Activated CD8-positive, alpha-beta memory T cell treated with anti-CD3 and anti-CD28 coated beads, Interleukin-2, amount 50 U/mL, for 1 hour (primary cell): ENCODE data around the gene UCK1.
A peak's percentile ranks its signal among the peaks of the same experiment; 100 is the strongest.
"Not testable (repeated sequence)": the region's sequence is repeated elsewhere in the genome, so short reads cannot be mapped to it uniquely, and the experiment has no call there.

ENCODE experiments used
- DNase-seq: peaks from one replicate; pipeline ENCODE4 v3.0.0-alpha.2; 2020; ENCODE audit errors: extremely low read depth

UCK1 gene

DNA sequence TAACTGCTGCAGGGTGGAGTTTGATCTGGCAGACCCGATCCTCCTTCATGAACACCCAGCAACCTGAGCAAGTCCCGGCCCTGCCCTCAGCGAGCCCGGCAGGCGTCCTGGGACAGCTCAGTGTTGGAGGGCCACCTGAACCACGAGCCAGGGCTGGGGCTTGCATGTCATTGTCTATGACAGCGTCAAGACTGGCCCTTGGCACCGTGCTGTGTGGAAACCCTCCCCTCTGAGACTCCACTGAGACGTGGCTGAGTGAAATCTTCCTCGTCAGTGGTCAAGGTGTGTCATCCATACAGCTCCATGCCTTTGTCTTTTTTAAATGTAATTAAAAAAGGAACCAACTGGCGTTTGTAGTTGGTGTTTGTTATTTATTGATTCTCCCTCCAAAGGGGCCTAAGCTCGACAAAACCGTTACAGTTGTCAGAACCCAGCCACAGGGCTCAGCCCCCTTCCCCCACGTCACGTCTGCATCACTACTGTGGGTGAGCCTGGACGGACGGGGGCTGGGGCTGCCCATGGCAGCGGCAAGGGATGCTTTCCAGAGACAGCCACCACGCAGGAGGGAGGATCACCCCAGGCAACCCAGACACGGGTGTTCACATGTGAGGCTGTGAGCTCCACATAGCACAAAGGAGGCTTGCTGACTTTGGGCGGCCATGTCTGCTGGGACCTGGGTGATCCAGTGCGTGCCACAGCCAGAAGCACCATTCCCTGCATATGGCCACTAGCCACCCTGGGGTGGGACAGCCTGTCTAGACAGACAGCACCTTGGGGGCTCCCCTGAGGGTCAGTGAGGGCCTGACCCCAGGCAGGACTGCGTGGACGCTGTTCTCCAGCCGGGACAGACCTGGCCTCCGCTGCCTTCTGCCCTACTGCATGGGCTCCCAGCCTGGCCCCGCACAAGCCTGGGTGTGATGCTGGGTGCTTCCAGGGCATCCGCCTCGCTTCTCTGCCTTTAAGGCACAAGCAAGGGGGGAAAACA lies 7.3 kb downstream of the UCK1 start:
- no peak for DNase-seq

DNA sequence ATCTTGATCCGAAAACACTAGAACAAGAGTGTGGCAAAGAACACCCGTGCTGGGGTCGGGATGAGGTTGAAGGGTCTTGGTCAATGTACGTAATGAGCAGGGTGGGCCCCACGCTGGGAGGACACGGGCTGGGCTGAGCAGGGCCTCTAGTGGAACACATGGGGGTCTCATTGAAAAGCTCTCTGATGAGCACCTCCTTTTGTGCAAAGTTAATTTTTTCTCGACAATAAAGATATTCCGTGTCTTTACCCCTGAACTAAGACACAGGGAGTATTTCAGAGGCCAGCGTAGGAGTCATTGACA lies 8.0 kb downstream of the UCK1 start:
- DNase-seq = no peak

DNA sequence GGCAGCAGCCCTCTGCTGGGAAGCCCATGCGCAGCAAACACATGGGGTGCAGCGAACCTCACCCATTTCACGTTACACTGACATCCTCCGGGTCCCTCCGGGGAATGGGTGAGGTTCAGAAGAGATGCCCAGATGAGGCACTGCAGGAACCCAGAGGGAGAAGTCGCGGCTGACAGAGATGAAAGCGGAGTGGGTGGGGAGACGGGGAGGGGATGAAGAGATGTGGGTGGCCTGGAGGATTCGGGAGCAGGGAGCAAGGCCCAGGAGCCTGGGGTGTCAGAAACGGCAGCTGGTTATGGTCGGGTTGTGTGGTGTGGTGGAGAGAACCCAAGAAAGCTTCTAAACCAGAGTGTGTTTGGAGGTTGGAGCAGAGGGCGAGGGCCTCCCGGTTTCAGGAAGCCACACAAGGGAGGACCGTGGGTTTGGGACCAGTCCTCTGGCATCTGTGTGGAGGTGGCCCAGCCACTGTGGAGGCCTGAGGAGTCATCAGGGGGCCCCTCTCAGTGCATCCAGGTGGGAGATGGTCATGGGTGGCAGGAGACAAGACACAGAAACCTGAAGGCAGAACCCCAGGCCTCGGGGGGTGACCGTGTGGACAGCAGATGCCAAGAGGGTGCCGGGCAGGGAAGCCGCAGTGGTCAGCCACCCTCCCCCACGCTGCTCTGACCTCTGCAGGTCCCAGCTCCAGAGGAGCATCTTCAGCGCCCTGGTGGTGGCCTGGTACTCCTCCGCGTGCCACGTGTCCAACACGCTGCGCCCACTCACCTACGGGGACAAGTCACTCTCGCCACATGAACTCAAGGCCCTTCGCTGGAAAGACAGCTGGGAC lies 8.6 kb downstream of the UCK1 start:
- no peak for DNase-seq

DNA sequence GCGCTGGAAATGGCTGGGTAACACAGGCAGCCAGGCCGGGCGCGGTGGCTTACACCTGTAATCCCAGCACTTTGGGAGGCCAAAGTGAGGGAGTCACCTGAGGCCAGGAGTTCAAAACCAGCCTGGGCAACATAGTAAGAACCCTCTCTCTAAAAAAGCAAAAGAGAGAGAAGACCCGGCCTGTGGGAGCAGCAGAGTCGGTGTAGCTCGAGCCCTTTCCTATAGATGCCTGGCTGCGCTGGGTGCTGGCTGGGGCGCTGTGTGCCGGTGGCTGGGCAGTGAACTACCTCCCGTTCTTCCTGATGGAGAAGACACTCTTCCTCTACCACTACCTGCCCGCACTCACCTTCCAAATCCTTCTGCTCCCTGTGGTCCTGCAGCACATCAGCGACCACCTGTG lies 9.2 kb downstream of the UCK1 start:
- no peak for DNase-seq

DNA sequence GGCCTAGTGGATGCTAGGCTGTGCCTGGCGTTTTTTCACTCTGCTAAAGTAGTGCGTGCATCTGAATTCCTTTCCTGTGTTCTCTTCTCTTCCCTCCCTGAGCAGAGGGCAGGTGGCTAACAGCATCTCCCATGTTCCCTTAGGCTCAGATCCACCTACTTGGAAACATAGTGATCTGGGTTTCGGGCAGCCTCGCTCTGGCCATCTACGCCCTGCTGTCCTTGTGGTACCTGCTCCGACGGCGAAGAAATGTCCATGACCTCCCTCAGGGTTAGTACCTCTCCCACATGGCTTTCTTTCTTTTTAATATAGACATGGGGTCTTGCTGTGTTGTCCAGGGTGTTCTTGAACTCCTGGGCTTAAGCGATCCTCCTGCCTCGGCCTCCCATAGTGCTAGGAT lies 9.9 kb downstream of the UCK1 start:
- no peak for DNase-seq

DNA sequence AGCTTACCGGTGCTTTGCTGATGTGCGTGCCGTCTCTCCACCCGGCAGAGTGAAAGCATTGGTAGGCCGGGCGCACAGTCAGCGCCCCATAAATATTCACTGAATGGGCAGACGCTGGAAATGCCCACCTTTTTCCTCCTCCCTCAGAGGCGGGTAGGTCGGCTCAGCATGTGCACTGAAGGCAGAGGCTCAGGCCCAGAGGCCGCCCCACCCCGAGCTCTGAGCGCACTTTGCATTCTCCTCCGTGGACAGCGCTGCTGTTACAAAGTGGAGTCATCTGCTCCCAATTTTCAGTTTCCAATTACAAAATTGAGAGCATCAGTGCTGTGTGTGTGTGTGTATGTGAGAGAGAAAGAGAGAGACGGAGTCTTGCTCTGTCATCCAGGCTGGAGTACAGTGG lies 10.6 kb downstream of the UCK1 start:
- no peak for DNase-seq

DNA sequence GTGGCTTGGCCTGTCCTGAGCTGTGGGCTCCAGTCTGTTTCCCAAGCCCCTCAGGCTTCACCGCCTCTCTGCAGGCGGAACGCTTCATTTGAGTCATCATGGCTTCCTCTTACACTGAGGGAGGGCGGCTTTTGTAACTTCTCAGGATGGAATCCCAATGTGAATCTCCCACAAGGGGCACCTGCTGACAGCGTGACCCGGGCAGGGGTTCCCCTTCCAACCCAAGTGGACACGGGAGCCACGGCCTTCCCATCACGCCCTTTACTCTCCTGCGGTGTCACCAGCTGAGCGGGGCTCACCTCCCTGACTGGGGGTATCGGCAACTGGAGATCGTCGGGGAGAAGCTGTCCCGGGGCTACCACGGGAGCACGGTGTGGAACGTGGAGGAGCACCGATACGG lies 12.5 kb downstream of the UCK1 start:
- DNase-seq = no peak

DNA sequence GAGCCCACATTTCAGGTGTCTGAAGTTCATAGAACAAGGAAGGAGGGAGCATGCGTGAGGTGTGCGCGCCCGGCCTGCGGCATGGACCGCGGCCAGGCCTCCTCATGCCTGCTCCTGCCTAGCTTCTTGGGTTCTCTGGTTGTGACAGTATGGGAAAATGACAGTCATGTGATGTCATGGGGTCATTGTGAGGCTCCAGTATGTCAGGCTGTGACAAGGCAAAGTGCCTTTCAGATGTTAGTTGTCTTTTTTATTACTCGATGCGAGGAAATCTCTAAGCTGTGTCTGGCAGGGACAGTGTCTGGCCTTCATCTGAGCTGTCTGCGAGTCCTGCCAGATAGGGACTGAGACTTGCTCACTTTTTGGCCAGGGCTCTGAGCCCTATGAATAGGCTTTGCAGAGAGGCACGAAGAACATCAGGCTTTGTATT lies 13.3 kb downstream of the UCK1 start:
- DNase-seq = no peak

DNA sequence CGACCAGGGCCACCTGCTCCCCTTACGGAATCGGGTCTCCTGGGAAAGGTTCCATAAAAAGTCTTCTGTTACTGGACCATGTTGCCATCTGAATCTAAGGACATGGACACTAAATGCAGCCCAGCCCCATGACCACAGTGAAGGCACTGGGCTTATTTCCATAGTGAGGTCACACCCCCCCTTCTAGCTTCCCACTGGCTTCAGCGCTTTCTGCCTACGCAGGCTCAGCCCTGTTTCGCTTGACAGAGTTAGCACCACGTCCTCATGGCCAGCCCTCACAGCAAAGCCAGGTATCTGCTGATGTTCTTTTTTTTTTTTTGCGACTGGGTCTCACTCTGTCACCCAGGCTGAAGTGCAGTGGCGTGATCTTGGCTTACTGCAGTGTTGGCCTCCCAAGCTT lies 14.1 kb downstream of the UCK1 start:
- no peak for DNase-seq

DNA sequence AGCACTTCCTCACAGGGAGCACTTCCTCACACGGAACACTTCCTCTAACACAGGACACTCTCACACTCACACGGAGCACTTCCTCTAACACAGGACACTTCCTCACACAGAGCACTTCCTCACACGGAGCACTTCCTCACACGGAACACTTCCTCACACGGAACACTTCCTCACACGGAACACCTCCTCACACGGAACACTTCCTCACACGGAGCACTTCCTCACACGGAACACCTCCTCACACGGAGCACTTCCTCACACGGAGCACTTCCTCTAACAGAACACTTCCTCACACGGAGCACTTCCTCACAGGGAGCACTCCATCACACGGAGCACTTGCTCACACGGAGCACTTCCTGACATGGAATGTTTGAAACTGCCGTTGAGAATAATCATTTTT lies 15.0 kb downstream of the UCK1 start:
- no peak for DNase-seq

DNA sequence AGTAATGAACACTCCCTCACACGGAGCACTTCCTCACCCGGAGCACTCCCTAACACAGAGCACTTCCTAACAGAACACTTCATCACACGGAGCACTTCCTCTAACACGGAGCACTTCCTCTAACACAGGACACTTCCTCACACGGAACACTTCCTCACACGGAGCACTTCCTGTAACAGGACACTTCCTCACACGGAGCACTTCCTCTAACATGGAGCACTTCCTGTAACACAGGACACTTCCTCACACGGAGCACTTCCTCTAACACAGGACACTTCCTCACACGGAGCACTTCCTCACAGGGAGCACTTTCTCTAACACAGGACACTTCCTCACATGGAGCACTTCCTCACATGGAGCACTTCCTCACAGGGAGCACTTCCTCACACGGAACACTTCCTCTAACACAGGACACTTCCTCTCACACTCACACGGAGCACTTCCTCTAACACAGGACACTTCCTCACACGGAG lies 15.5 kb downstream of the UCK1 start:
- DNase-seq = not testable (repeated sequence)

DNA sequence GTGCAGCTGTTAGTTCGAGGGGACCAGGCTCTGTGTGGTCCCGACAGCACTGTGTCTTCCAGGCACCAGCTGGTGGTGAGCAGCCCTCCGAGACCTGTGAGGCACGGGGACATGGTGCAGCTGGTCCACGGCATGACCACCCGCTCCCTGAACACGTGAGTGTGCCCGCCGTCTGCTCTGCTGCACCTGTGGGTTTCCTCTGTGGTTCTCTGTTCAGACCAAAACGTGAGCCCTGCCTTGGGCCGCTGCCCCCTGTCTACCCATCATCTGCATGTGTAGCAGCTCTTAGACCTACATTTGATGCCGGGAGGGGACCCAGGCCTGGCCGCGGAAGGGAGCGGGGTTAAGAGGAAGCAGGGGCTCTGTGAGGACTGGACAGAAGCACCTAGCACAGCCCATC lies 17.9 kb downstream of the UCK1 start:
- DNase-seq = no peak

DNA sequence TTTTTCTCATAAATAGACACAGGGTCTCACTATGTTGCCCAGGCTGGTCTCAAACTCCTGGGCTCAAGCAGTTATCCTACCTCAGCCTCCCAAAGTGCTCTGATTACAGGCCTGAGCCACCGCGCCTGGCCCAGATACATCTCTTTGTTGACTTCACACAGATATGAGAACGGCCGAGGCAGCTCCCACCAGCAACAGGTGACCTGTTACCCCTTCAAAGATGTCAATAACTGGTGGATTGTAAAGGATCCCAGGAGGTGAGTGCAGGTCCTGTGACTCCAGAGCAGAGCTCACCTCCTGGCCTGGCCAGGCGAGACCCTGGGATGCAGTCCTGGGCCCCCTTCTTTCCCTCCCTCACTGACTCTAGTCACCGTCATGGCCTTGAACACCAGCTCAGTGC lies 19.2 kb downstream of the UCK1 start:
- no peak for DNase-seq

DNA sequence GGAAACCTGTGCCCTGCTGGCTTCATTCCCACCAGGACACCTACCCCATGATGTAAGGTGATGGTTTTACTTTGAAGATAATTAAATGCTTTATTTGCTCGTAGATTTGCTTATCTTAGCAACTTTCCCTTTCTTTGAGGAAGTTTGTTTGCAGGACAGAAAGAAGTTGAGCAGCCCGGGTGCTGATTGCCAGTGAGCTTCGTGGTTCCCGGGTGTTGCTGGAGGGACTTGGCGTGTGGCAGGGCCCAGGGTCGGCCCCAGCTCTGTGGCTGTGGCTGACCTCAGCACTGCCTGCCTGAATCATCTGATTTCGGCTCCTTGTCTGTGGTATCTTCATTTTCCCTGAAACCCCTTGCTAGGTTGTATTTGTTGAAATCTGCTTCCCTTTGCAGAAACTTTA lies 19.6 kb downstream of the UCK1 start:
- no peak for DNase-seq

DNA sequence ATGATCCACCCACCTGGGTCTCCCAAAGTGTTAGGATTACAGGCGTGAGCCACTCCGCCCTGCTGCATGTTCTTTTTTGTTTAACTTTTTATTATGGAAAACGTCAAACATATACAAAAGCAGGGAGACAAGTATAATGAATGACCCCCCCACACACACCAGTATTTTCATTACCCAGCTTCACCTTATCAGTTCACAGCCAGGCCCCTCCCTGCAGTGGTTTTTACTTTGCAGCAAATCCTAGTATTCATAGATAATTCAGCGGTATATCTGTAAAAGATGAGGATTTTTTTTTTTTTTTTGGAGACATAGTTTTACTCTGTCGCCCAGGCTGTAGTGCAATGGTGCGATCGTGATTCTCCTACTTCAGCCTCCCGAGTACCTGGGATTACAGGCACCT lies 26.1 kb downstream of the UCK1 start:
- no peak for DNase-seq

DNA sequence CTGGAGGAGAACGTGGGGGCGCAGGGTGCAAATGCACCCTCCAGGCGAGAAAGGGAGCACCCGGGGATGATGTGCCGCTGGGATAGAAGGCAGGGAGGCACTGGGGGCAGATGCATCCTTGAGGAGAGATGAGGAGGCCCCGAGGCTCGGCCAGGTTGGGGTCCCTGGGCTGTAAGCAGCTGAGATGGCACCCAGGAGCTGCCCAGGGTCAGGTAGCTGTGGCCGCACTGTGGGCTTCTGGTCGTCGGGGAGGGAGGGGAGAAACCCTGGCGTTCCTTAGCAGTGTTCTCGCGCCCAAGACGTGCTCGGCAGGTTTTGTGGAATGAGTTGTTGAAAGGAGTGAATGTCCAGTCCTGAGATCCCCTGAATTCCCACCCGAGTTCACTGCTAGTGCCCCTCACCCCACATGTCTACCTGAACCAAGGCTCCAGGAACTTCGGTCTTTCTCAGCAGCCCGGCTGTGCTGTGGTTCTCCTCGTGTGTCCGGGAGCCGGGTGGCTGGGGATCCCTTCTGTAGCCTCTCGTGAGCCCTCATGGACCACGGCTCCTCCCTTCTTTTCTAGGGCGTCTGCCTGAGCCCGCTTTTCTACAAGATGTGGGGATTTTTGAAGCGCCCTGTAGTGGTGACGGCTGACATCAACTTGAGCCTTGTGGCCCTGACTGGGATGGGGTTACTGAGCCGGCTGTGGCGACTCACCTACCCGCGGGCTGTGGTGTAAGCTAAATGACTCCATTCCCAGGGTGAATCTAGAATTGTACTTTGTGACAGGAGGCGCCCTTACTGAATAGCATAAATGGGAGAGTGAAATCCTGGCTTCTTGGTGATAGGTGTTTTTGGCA lies 27.2 kb downstream of the UCK1 start:
- peak; percentile 40 for DNase-seq

DNA sequence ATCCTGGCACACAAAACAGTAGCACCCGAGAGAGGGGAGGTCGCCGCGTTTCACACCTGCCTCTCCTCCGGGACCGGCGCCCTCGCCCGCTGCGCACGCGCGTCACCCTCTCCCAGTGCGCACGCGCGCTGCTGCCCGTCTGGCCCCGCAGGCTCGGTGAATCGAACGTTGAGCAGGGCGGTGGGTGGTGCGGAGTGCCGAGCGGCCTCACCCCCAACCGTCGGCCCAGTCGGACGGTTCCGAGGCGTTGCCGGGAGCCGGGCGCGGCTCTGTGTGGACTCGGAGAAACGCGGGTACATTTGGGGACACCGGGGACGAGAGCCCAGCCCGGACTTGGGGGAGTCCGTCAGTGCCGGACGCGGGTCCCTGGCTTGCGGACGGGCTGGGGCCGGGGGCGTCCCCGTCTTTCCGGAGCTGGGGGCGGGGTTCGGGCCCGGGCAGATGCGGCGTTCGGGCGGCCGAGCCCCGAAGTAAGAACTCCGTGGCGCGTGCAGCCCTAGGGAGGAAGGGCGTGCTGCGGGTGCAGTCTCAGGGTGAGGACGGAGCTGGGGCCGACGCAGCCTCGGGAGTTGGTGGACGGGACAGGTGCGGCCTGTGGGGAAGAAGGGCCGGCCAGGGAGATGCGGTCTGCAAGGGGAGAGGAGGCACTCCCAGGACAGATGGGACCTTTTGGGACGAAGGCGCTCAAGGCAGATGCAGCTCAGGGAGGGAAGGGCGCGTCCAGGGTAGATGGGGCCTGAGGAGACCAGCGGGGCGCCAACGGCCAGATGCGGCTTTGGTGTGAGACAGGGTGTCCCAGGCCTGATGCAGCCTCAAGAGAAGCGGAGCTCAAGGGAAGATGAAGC lies 28.1 kb downstream of the UCK1 start, which contains the start of gene POMT1:
POMT1 (plus strand) TSS at position 138 of the 845 bp plus-strand sequence. CDS start 1,301 bp downstream, outside the sequence.
- peak; percentile 76 for DNase-seq

DNA sequence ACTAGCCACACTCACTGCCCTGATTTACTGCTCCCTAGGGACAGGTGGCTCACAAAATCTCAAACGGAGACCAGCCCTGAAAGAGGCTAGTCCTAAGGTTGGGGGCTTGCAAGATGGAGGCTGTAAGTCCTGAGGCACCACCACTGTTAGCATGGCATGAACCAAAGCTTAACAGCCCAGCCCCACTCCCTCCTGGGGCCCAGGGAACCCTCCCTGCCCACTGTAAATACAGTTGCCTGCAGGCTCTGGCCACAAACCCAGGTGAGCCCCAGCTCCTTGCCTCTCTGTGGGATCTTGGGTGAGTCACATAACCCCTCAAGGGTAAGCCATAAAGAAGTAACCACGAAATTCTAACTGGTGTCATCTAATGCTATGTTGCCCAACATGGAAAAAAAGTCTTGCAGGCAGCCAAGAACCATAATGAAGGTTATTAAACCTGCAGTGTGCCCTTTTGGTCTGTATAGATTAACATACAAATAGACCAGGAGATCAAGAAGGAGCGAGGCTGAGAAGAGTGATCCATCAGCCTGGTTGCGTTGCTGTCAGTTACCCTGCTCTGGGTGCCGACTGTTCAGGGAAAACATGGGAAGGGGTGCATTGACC lies 30.0 kb downstream of the UCK1 start:
- DNase-seq = peak; percentile 31

DNA sequence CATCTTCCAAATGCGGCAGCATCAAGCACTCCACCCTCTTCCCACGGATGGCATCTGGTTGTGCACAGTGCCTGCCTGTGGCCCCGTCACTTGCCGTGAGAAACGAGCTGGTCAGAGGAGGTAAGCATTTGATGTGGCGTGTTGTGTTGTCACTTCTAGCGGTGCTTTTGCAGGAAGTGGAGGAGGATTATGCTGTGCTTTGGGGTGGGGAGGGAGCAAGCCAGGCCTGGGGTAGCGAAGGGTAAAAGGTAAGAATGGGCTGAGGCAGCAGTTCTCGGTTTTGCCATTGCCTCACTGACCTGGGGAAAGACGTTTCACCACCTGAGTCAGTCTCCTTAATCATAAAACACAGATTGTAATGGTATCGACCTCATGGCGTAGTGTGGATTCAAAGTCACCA lies 30.7 kb downstream of the UCK1 start:
- peak; percentile 68 for DNase-seq

DNA sequence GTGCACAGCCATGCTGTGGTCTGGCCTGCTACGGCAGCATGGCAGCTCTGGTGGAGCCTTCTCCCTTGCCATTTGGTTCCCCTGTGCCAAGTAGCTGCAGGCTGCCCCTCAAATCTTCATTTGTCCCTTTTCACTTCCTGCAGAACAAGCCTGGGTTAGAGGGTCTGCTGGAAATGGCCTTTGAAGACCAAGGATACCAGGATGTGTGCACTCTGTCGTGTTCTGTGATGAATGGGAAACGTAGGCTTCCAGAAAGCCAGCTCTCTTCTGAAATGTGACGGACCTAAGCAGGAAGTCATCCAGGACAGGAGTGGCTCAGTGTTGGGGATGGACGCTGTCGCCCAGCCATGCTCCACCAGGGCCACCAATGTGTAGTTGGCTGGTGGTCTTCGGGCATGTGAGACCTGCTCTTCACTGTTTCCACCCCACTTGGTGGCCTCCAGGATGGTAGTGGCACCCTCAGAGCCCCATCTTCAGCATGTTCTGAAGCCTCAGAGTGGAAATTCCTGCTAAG lies 31.8 kb downstream of the UCK1 start:
- DNase-seq = no peak
